DMS79 treated with DMSO at 0.1 percent for 48 hours (cell line): ENCODE data around the gene CENPB.
A peak's percentile ranks its signal among the peaks of the same experiment; 100 is the strongest.

ENCODE experiments used
- DNase-seq: peaks from one replicate; lab custom pipeline; 2025; lab: John Stamatoyannopoulos, UW

The CENPB gene

DNA sequence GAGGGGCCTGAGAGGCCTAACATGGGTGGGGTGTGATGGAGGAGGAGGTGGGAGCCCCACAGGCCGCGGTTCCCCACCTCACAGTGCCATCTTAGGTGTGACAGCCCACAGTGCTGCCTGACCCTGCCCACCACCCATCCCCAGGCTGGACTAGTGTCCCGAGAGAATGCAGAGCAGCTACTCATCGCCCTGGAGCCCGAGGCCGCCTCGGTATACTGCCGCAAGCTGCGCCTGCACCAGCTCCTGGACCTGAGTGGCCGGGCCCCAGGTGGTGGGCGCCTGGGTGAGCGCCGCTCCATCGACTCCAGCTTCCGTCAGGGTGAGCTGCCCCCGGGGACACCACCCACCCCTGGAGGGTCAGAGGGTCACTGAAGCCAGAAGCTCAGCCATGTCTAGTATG is 38.5 kb downstream of the CENPB start:
- DNase-seq = no peak

- no peak for DNase-seq
Measured at GRCh38 chr20:3747471-3747870, 39.1 kb downstream of the CENPB start.

DNA sequence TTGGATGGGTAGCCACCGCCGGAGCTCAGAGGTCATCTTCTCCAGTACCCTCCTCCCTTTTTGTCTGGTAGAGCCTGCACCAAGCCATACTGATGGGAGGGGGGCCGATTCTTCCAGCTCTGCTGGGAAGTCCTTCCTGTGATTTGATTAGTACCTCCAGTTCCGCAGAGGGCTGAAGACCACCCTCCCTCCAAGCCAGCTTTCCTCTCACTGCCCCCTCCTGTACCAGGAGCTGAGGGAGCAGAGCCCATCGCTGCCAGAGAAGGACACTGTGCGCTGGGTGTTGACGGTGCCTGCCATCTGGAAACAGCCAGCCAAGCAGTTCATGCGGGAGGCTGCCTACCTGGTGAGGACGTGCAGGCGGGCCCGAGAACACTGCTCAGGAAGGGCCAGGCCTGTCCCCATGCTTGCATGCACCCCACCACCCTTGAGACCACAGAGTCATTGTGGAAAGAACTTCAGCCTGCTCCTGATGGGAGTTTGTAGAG is 40.8 kb downstream of the CENPB start:
- DNase-seq = no peak

DNA sequence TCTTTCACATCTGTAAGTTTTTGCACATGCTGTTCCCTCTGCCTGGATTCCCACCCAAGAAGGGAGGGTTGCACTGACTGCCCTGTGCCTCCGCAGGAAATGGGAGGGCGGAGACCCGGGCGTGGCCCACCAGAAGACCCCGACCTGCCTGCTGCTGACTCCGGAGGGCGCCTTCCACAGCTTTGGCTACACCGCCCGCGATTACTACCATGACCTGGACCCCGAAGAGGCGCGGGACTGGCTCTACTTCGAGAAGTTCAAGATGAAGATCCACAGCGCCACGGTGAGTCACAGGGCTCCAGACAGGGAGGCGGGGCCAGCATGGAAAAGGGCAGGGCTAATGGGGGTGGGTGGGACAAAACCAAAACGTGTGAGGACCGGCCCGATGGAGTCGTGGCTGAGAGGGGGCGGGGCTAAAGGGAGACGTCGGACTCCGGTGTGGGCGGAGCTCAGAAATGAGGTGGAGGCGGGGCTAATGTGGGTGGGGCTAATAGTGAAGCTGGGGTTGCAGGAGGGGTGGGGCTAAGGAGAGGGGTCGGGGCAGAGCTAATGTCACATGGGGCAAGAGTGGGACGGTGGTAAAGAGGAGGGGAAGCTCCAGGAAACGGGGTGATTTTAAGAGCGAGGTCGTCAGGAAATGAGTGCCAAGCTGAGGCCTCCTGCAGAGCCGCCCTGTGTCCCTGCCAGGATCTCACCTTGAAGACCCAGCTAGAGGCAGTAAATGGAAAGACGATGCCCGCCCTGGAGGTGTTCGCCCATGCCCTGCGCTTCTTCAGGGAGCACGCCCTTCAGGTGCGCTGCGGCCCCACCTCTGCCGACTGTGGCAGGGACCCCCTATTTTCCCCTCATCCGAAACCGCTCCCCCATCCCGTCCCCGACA is 41.5 kb downstream of the CENPB start:
- no peak for DNase-seq

GRCh38 chr20:3744037-3744436 is 42.5 kb downstream of the CENPB start:
- DNase-seq = no peak

DNA sequence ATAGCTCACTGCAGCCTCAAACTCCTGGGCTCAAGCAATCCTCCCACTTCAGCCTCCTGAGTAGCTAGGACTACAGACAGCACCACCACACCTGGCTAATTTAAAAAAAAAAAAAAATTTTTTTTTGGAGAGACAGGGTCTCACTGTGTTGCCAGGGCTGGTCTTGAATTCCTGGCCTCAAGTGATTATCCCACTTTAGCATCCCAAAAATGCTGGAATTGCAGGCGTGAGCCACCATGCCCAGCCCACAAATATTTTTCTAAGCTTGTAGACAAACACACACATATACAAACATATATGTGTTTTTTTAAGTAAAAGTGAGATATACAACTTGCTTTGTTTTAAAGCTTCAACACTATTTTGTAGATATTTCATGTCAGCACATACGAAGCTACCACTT is 43.3 kb downstream of the CENPB start:
- DNase-seq = no peak

DNA sequence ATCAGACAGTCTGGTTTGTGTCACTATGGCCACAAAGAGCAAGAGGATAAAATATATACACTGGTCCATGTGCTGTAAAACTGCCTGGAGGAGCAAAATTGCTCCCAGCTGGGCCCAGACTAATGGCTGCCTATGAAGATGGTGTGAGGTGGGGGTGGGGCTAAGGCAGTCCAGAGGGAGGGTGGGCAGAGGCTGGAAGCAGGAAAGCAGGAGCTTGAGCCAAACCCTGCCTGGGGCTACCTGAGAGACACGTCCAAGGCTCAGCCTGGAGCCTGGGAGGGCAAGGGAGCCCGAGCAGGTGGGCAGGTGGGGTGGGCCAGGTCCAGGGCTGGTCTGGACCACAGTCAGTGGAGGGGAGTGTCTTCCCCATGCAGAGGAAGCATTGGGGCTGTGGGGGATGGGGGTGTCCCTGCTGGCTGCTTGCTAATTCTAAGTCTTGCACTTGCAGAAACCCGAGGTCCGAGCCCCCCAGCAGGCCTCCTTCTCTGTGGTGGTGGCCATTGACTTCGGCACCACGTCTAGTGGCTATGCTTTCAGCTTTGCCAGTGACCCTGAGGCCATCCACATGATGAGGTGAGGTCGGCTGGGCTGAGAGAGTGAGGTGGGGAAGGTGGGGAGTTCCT is 44.6 kb downstream of the CENPB start:
- no peak for DNase-seq

- no peak for DNase-seq
Measured at GRCh38 chr20:3740615-3741301, 45.8 kb downstream of the CENPB start.

DNA sequence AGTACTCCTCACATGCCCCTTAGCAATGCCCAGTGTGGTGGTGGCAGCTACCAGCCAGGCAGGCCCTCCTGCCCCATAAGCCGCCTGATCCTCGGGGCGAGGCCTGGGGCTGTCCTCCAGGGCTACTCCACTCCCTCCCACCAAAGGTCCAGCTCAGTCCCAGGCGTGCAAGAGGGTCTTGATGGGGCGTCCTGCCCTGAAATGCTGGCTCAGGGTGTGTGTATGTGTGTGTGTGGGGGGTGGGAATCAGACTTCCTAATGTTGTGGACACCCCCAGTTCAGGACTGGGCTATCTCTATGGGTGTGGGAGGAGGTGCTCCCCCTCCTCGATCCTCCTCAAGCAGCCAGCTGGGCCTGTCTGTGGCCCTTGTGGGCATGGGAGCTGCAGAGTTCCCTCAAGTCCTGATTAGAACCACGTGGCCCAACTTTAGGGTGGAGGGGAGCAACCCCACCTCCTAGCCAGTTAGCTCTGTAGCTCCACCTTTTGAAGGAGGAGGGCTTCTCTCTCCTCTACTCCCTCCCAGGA is 46.6 kb downstream of the CENPB start:
- DNase-seq = no peak

GRCh38 chr20:3739054-3739925 is 47.2 kb downstream of the CENPB start:
- DNase-seq = no peak

- no peak for DNase-seq
Measured at GRCh38 chr20:3738111-3739053, 48.2 kb downstream of the CENPB start.

- no peak for DNase-seq
Measured at GRCh38 chr20:3735768-3736167, 50.8 kb downstream of the CENPB start.

- peak; percentile 57 for DNase-seq
Measured at GRCh38 chr20:3734111-3734843, 52.3 kb downstream of the CENPB start.
